HG03571 (cell line): Measurements from ENCODE around the gene KRTAP10-12.

Source experiments
- ATAC-seq: cut with Tn5 transposase; IDR thresholded peaks from one replicate; pipeline ENCODE4 v1.9.1; 2021; ENCODE audit not compliant: unreplicated experiment

KRTAP10-12 gene

DNA sequence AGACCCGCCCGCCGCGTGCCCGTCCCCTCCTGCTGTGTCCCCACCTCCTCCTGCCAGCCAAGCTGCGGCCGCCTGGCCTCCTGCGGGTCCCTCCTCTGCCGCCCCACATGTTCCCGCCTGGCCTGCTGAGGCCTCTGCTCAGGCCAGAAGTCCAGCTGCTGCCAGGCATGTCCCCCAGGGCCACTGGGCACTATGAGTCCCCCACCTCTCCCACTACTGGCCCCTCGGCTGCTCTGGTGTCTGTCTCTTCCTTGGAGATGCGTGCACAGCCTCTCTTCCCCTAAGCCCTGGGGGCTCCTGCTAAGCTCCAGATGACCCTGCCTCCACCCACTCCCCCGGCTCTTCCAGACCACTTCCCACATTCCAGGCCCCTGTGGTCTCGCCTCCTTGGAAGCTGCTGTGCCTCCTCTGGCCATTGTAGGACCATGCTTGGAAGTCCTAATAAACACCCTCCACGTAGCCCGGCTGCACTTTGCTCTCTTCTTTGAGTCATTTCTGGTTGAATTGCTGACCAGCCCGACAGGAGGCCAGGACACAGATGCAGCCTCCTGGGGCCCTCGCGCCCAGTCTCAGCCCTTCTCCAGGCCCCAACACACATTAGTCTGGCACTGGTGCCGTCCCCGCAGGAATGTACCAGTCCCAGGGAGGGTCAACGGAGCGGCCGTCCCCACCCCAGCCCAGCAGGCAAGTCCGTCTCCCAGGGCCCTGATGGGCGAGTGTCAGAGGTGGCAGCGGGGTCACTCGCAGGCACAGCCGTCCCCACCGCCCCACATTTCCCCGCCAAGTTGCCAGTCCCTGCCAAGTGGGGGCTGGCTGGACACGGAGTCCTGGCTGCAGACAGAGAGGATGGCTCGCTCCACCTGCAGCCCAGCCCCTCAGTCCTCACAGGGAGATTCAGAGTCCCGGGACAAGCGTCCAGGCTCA is 1.1 kb downstream of the KRTAP10-12 start:
- ATAC-seq: no peak

DNA sequence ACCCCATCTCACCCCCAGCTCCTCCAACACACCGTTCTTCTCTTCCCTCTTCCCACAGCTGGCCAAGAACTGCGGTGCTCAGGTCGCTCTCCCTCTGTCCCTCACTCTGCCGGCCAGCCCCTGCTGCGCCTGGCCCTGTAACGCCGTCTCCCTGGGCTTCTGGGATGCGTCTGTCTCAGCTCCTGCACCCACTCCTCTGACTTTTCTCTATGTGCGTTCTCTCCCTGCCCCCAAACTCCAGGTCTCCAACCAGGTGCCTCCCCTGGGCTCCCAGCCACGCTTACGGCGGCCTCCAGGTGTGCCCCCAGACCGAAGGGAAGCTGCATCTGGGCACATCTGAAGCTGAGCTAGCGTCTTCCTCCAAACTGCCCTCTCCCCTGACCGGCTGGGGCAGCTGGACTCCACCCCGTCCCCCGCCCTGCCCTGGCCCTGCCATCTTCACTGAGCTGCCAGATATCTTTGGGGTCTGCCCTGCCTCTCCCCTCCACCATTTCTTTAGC is 2.6 kb downstream of the KRTAP10-12 start:
- no peak for ATAC-seq

DNA sequence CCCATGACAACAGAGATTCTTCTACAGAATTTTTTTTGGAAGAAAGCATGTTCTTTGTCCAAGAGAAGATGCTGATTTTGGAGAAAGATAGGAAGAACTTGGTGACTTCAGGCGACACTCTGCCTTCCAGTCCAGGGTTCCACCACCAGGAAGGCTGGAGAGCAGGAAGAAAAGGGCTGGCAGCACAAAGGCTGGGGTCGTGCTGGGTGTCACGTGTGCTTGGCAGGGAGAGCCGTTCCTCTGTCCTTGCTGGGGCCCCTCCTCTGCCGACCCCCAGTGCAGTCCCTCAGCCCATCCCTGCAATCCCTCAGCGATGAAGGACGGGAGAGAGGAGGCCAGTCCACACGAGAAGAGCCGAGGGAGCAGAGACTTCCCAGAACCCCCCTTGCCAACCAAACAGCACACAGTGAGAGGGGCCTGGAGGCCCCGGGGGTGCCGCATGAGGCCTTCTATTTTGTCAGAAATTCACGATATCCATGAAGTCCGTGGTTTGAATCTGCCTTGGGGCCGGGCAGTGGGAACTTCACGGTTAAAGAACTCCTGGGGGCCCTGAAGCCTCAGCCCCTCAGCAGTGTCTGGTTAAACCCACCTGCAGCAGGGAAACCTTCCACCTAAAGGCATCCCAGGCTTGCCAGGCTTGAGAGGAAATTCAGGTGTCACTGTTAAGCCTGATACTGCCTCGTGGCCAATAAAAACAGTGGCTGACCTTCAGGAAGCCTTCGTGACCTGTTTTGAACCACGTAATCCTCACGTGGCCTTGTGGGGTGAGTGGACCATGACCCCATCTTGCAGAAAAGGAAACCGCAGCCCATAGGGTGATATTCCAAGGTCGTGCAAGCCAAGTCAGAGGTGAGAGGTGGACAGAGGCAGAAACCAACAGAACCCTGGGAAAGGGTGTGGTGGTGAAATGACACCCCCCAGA is 3.4 kb downstream of the KRTAP10-12 start:
- ATAC-seq: no peak

DNA sequence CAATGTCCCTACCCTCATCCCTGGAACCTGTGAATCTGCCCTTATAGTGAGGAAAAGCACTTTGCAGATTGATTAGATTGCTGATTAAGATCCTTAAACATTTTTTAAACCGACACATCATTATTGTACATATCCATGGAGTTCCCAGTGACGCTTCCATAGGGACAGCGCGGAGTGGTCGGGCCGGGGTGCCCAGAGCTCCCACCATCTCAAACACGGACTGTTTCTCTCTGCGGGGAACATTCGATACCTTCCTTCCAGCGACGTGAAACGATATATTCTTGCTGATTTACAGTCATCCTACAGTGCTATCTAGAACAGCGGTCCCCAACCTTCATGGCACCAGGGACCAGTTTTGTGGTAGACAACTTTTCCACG is 4.0 kb downstream of the KRTAP10-12 start:
- no peak for ATAC-seq

DNA sequence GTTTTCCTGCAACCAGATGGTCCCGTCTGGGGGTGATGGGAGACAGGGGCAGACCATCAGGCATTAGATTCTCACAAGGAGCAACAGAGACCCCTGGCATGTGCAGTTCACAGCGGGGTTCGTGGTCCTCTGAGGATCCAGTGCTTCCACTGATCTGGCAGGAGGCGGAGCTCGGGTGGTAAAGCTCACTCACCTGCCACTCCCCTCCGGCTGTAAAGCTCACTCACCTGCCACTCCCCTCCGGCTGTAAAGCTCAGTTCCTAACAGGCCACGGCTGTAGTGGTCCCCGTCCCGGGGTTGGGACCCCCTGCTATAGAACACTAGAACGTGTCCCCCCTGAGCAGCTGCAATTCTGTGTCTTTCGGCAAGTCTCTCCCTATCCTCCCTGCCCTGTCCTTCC is 4.6 kb downstream of the KRTAP10-12 start:
- ATAC-seq: no peak

DNA sequence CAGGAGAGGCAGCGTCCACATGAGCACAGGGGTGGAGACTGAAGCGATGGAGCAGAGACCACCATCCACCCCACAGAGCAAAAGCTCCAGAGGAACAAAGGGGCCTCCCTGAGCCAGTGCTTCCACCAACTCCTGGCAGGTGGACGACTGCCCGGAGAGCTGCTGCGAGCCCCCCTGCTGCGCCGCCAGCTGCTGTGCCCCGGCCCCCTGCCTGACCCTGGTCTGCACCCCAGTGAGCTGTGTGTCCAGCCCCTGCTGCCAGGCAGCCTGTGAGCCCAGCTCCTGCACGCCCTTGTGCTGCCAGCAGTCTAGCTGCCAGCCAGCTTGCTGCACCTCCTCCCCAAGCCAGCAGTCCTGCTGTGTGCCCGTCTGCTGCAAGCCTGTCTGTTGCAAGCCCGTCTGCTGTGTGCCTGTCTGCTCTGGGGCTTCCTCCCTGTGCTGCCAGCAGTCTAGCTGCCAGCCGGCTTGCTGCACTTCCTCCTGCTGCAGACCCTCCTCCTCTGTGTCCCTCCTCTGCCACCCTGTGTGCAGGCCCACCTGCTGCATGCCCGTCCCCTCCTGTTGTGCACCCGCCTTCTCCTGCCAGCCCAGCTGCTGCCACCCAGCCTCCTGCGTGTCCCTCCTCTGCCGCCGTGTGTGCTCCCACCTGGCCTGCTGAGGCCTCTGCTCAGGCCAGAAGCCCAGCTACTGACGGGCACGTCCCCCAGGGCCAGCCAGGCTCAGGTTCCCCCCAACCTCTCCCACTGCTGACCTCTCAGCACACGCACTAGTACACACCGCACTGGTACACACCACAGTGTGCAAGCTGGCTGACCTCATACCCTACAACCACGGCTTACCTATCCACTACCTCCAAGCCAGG is 5.4 kb downstream of the KRTAP10-12 start:
- no peak for ATAC-seq

DNA sequence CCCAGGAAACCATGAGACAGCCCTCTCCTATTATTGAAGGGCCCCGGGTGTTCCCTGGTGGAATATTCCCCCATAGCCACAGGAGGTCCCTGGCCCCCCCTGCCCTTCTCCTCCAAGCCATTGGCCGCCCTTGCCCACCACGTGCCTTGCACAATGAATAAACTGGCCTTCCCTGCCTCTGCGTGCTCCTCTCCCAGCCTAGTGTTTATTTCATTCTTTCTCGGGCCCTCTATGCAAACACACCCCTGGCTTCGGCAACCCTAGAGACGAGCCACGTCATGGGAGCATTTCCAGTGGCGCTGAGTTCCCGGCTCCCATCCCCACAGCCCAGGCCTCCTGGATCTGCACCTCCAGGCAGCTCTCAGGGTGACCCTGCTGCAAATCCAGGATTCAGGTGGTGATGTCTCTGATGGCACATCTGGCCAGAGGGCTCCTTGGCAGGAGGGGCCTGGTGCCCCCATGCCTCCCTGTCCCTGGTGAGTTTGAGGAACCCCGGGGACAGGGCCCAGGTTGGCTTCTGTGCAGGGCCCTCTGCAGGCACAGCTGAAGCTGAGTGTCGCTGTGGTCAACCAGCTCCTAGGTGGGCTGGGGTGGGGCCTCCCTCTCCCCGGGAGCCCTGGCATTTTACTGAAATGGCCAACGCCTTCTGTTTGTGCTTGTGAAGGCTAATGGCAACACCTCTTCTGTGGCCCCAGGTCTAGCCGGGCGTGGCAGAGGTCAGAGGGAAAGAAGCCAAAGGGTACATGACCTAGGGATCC is 6.2 kb downstream of the KRTAP10-12 start:
- ATAC-seq: no peak

DNA sequence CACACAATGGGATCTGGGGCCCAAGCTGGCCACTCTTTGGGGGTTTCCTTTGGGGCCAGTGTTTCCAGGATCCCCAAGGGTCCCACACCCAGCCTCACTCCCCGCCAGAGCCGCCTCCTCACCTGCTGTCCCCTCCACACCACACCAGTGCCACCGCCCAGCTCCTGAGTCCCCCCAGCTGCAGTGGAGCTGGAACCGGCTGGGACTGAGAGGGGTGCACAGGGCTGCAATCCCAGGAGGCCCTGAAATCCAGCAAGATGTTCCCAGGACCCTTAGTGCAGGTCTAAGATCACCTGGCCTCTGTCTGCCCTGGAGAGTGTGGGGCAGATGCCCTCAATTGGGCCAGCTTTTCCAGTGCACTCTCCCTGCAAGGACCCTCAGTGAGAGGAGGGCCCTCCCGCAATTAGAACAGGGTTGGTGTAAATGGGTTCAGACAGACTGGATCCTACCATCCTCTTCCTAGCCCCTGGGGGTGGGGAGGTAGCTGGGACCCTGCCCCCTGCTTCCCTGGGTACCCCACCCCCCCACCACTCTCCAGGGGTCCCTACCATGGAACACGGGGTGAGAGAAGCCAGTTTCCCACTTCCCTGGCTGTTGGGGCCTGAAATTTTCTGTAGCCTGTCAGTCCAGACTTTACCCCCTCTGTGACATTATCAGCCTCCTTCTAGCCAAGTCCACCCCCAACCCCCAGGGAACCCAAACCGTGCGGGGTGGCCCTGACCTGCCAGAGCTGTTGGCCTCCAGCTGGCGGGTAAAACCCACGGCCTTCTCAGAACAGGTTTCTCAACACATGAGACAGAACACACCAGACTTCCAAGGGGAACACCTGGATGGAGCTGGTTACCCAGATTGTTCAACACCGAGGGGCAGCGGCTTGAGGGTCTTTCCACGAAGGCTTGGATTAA is 7.0 kb downstream of the KRTAP10-12 start:
- no peak for ATAC-seq

DNA sequence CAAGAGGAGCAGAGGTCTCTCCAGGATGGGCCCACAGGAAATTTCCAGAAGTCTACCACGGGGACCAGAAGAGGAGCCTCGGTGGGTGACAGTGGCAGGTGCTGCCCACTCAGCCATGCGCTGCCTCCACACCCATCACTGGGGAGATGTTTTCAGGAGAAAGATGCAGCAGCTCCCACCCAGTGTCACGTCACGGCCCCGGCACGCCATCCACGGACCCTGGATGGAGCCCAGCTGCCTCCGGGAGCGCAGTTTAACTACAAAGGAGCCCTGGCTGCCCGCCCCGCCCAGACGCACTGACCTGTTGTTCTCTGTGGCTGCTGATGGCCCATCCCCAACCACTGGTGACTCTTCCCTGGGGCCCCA is 7.6 kb downstream of the KRTAP10-12 start:
- no peak for ATAC-seq

DNA sequence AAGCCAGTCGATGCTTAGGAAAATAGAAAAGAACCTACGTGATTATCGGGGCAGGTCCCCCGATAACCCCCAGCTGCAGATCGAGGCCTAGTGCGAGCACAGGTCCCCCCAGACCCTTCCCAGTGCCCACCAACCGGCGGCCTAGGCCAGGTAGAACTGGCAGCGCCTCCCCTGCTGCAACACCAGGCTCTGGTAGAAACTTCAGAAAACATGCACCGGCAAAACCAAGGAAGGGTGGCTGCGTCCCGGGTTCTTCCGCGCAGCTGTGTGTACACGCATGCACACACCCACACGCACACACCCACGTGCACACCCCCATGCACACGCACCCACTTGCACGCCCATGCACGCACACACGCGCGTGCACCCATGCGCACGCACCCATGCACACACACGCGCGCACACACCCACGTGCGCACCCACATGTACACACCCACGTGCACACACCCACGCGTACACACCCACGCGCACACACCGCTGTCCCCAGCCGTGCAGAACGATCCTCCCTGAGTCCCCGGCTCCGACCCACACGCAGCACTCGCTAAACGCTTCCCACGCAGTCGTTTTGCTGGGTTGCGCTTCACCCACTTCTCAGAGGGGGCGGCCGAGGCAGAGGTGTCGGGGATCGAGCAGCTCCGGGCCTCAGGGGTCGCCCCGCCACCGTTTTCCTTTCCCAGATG is 9.2 kb downstream of the KRTAP10-12 start:
- ATAC-seq: no peak

DNA sequence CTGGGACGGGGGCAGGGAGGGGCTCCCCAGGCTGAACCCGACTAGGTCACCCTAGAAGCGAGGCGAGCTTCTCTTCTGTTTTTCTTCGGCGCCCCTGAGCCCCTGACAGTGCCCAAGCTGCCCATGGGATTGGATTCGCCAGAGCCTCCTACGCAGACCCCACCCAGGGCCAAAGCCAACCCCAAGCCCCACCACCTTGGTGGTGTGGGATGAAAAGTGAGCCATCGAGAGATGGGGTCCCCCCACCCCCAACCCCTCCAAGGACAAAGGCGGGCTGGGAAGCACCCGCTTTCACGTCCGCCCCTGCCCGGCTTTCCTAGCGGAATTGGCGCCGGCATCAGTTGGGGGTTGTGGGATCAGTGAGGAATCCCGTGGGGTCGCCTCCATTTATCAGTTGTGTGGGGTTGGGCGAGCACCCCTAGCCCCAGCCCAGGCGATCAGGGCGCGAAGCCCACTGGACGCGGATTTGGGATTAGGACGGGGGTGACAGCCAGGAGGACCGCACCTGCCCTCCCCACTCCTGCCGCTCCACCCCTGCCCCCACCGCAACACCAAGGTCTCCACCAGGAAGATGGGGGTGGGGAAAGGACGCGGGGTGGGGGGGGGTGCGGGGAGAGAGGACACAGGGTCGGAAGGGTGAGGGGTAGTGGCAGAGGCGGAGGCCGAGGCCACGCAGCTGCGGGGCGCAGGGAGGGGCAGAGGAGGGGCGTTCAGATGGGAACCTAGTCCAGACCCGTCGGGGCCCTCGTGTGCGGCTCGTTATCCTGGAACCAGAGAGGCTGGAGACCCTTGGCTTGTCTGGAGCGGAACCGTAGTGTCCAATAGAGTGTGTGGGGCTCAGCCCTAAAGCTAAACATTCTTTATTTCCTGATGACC is 10.0 kb downstream of the KRTAP10-12 start:
- no peak for ATAC-seq

DNA sequence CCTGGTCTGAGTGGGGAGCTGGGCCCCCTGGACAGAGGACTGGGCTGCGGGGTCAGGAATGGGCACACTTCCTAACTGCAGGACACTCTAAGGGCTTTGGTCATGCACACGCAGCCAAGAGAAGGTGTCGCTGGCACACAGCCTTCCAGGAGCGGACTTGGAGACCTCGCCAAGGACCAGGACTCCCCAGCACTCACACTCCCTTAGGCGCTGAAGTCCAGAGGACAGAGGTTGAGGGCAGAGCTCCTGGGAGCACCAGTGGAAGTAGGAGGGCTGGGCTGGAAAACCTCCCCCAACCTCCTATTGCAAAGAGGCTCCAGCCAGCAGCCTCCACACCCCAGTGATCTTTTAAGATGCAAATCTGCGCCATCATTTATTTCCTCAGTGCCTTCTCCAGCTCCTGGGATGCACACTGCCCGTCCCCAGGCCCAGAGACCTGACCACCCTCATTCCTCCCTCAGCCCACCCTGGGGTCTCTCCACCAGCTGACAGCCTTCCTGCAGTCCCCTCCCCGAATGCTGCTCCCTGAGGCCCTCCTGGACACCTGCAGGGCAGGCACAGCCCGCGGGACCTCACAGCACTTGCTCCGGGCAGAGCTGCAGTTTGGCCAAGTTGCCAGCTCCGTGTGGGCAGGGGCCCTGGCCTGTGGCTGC is 11.4 kb downstream of the KRTAP10-12 start:
- ATAC-seq: no peak

DNA sequence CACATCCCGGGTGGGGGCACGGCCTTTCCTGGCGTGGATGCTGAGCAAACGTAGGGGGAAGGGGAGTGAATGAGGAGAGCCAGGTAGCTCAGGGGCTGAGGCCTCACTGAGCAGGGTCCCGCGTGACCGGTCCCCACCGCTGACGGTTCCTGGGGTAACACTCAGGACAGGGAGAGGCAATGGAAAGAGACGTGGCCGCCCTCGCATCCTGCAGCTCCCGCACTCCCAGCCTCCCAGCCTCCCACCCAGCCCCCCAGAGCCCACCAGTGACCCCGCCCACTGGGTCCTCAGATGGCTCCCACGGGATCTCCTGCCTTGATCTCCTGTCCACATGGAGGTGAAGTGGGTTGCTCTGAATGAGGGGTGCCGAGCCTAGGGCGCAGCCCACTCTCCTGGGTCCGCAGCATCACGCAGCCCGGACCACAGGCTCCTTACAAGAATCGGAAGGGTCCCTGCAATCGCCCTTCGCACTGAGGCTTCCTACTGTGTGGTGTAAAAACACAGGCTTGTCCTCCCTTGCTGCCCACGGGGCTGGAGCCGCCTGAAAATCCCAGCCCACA is 12.0 kb downstream of the KRTAP10-12 start:
- ATAC-seq: no peak

DNA sequence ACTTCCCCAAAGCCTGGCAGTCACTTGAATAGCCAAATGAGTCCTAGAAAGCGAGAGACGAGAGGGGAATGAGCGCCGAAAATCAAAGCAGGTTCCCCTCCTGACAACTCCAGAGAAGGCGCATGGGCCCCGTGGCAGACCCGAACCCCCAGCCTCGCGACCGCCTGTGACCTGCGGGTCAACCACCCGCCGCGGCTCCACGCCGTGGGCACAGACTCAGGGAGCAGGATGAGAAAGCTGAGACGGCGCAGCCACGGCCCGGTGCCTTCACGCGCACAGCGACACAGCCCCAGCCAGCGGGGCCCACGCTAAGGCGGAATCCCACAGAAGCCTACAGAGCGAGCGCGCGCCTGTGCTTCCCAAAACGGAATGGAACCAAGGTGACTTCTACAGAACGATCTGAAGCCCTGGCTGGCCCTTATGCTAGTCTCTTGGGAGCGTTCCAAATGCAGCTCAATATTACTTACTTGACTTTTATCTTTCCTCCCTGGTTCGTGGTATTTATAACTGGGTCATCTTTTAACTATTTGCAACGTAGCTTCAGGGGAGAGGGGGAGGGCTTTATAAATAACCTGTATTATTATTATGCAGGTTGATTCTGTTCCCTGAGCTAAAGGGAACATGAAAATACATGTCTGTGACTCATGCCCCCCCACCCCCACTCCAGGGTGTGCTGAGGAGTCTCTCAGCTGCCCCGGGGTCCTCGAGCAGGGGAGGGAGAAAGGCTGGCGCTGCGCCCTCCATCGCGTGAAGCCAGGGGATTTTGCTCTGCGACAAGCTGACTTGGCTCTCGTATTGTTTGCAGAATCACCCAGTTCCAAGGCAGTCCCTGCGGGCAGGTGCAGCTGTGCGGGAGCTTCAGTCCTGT is 12.7 kb downstream of the KRTAP10-12 start:
- ATAC-seq: no peak

DNA sequence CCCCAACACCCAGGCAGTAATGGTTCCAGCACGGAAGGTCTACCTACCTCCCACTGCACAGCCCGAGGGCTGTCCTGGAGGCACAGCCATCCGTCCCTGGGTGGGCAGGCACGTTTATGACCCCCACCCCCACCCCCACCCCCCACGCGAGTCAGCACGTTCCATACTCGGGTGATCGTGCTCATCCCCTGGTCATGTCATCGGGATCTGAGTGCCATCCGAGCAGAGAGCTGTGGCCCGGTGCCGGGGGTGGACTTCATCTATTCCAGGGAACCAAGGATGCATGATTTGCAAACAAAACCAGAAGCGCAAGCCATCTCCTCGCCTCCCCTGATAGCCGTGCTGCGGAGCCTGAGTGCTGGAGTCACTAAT is 13.3 kb downstream of the KRTAP10-12 start:
- no peak for ATAC-seq
